GM12878 (cell line): ENCODE data around the gene USH1C. TPM values are rescaled to one million over a fixed set of nuclear protein-coding genes. Genes with fewer than 3 reads are reported as not detected.

Source experiments
- ATAC-seq: fragments of 200-7000 bp; cut with Tn5 transposase; 3 replicates; pipeline ENCODE4 v1.9.1; 2020; ENCODE audit warnings: mild to moderate bottlenecking, moderate library complexity
- BruUV-seq: library from RNA; stranded (reverse); fragments of 400-500 nt; replicated peaks from 2 replicates; lab custom pipeline; 2021; lab: Mats Ljungman, UMichigan
- CTCF ChIA-PET: fragments of 300-600 bp; sonication (Branson Sonifier 250); formaldehyde crosslinking; extraction: SDS; loops from one replicate; lab custom pipeline; 2021; ENCODE audit warnings: inconsistent platforms; lab: Yijun Ruan, JAX
- POLR2A ChIA-PET: fragments of 350-600 bp; formaldehyde crosslinking; extraction: SDS; loops from one replicate; lab custom pipeline; 2021; ENCODE audit warnings: inconsistent platforms; lab: Charles Lee
- RAD21 ChIA-PET: fragments of 300-600 bp; sonication (Branson Sonifier 250); formaldehyde crosslinking; loops from one replicate; lab custom pipeline; 2023; ENCODE audit warnings: antibody characterized with exemption; ENCODE audit not compliant: unreplicated experiment; lab: Charles Lee
- SMC1A ChIA-PET: fragments of 300-600 bp; sonication (Branson Sonifier 250); formaldehyde crosslinking; loops from one replicate; lab custom pipeline; 2023; ENCODE audit not compliant: unreplicated experiment, uncharacterized antibody; lab: Charles Lee
- DNase-seq: peaks from one replicate; pipeline ENCODE4 v3.0.0-alpha.2; 2011; ENCODE audit warnings: low read depth, low spot score
- FAIRE-seq: peaks from 3 replicates; lab custom pipeline; 2011; peaks lifted over from hg19 to GRCh38; lab: Jason Lieb, UNC
- H2AFZ ChIP-seq: 2 replicates; pipeline ENCODE4 v1.6.0; 2011; ENCODE audit warnings: low read depth, low read length, control low read depth; ENCODE audit not compliant: control insufficient read depth
- H3K27ac ChIP-seq: 2 replicates; pipeline ENCODE4 v1.5.1; 2011; ENCODE audit warnings: control low read depth; ENCODE audit not compliant: control insufficient read depth, insufficient read depth
- H3K27me3 ChIP-seq, 2 experiments: replicated peaks in 1 of 2; 2 replicates each; pipeline versions ENCODE4 v1.6.0 to v1.6.1; 2011; ENCODE audit warnings: low read length in 1 of 2; ENCODE audit not compliant: control insufficient read depth in 2 of 2, insufficient read depth in 2 of 2
- H3K36me3 ChIP-seq, 2 experiments: 2 replicates each; pipeline ENCODE4 v1.5.1; 2011; ENCODE audit warnings: low read length in 1 of 2; ENCODE audit not compliant: control insufficient read depth in 2 of 2, insufficient read depth in 2 of 2
- H3K4me1 ChIP-seq: 2 replicates; pipeline ENCODE4 v1.6.1; 2011; ENCODE audit warnings: mild to moderate bottlenecking, low read length, moderate library complexity, mixed read lengths; ENCODE audit not compliant: control insufficient read depth, insufficient read depth
- H3K4me2 ChIP-seq: 2 replicates; pipeline ENCODE4 v1.6.0; 2011; ENCODE audit warnings: control low read depth; ENCODE audit not compliant: control insufficient read depth, insufficient read depth
- H3K4me3 ChIP-seq: fragments of 200-600 bp; sonication (generic); 2 replicates; pipeline ENCODE4 v1.5.1; 2016
- H3K79me2 ChIP-seq: 2 replicates; pipeline ENCODE4 v1.6.0; 2011; ENCODE audit warnings: low read length; ENCODE audit not compliant: control insufficient read depth, insufficient read depth
- H3K9ac ChIP-seq: 2 replicates; pipeline ENCODE4 v1.8.0; 2011; ENCODE audit warnings: low read length, control low read depth, mixed read lengths; ENCODE audit not compliant: control insufficient read depth, insufficient read depth
- H3K9me3 ChIP-seq: replicated peaks from 3 replicates; pipeline ENCODE4 v1.5.1; 2011; ENCODE audit warnings: mild to moderate bottlenecking, low read length; ENCODE audit not compliant: control insufficient read depth, insufficient read depth
- H4K20me1 ChIP-seq: 2 replicates; pipeline ENCODE4 v1.6.0; 2011; ENCODE audit not compliant: control insufficient read depth, insufficient read depth
- BACH1 ChIP-seq: fragments of 450-650 bp; IDR thresholded peaks from 2 replicates; pipeline ENCODE4 v1.6.1; 2017; ENCODE audit warnings: mild to moderate bottlenecking, borderline replicate concordance
- NRF1 ChIP-seq: conservative IDR thresholded peaks from 2 replicates; pipeline ENCODE4 v1.6.1; 2011; ENCODE audit warnings: mild to moderate bottlenecking, low read depth, low read length, improper control_type of control experiment
- PAX5 ChIP-seq: IDR thresholded peaks from 2 replicates; pipeline ENCODE4 v1.6.1; 2011; ENCODE audit warnings: low read depth, low read length, borderline replicate concordance
- POU2F2 ChIP-seq: IDR thresholded peaks from 3 replicates; pipeline ENCODE4 v1.6.1; 2011; ENCODE audit warnings: low read depth, mild to moderate bottlenecking, low read length, borderline replicate concordance
- RB1 ChIP-seq: fragments of 450-650 bp; formaldehyde crosslinking; IDR thresholded peaks from 2 replicates; pipeline ENCODE4 v1.6.1; 2017; ENCODE audit warnings: mild to moderate bottlenecking, borderline replicate concordance
- RFX5 ChIP-seq: IDR thresholded peaks from 2 replicates; pipeline ENCODE4 v1.6.1; 2011; ENCODE audit warnings: low read depth, low read length, improper control_type of control experiment
- RUNX3 ChIP-seq: IDR thresholded peaks from 2 replicates; pipeline ENCODE4 v1.6.1; 2012; ENCODE audit warnings: low read length, inconsistent platforms
- SREBF2 ChIP-seq: IDR thresholded peaks from 2 replicates; pipeline ENCODE4 v1.6.1; 2012; ENCODE audit warnings: mild to moderate bottlenecking, low read length
- ZNF24 ChIP-seq: fragments of 450-650 bp; IDR thresholded peaks from 2 replicates; pipeline ENCODE4 v1.6.1; 2017; ENCODE audit warnings: antibody characterized with exemption, mild to moderate bottlenecking
- WGBS: methylation state at CpG from one replicate; pipeline ENCODE4 v1.1.6; 2016; ENCODE audit warnings: low lambda C conversion rate; ENCODE audit not compliant: insufficient replicate concordance, insufficient coverage; ENCODE audit errors: missing lambda C conversion rate; 5-methylcytosine and 5-hydroxymethylcytosine counted together
- in situ Hi-C: fragments of 300-500 bp; cut with MboI; formaldehyde crosslinking; loops from 9 replicates; pipeline ENCODE4 v1.14.3; 2018; ENCODE audit warnings: mixed read lengths
- intact Hi-C: fragments of 100-400 bp; cut with micrococcal nuclease; formaldehyde crosslinking; loops from one replicate; pipeline ENCODE4 v1.14.2; 2022; ENCODE audit not compliant: unreplicated experiment
- polyA plus RNA-seq, 11 experiments: library from polyadenylated mRNA; depleted of rRNA in 4 of 11; unstranded in 6 of 11; stranded (reverse) in 5 of 11; fragments of >200 nt; fragmentation: Nextera tagmentation in 4 of 11; fragmentation: Illumina TruSeq in 1 of 11; extraction: Ambion mirVana in 4 of 11; extraction: Trizol in 1 of 11; gene quantifications; 1 replicate in 1 of 11; 2 replicates in 10 of 11; pipeline versions ENCODE4 v1.2.1 to v1.2.3, GENCODE V29; 2011 to 2016; ENCODE audit warnings: inconsistent platforms in 2 of 11, missing spikeins in 2 of 11, low read depth in 1 of 11
- total RNA-seq, 4 experiments: library from RNA; depleted of rRNA in 3 of 4; stranded (reverse); fragments of >200 nt in 3 of 4; fragmentation: Illumina TruSeq in 1 of 4; extraction: Trizol in 1 of 4; gene quantifications; 2 replicates each; pipeline versions ENCODE4 v1.2.1 to v1.2.3, GENCODE V29; 2013 to 2021
- TF ChIP-seq, protein P1 (sequence below): fragments of 450-650 bp; IDR thresholded peaks from 2 replicates; pipeline ENCODE4 v1.6.1; 2017; ENCODE audit warnings: mild to moderate bottlenecking
- TF ChIP-seq, protein P2 (sequence below): IDR thresholded peaks from 2 replicates; pipeline ENCODE4 v1.6.1; 2011; ENCODE audit warnings: low read depth, low read length, improper control_type of control experiment, borderline replicate concordance
- TF ChIP-seq, protein P3 (sequence below): fragments of 150-350 bp; IDR thresholded peaks from 2 replicates; pipeline ENCODE4 v1.6.1; 2014; ENCODE audit warnings: mild to moderate bottlenecking, low read depth, low read length

USH1C gene
- total and polyA plus RNA-seq, 10 of the 15 experiments (the other 5 are each of a cell fraction or from before 2014, with no cell fraction given) = not detected

DNA sequence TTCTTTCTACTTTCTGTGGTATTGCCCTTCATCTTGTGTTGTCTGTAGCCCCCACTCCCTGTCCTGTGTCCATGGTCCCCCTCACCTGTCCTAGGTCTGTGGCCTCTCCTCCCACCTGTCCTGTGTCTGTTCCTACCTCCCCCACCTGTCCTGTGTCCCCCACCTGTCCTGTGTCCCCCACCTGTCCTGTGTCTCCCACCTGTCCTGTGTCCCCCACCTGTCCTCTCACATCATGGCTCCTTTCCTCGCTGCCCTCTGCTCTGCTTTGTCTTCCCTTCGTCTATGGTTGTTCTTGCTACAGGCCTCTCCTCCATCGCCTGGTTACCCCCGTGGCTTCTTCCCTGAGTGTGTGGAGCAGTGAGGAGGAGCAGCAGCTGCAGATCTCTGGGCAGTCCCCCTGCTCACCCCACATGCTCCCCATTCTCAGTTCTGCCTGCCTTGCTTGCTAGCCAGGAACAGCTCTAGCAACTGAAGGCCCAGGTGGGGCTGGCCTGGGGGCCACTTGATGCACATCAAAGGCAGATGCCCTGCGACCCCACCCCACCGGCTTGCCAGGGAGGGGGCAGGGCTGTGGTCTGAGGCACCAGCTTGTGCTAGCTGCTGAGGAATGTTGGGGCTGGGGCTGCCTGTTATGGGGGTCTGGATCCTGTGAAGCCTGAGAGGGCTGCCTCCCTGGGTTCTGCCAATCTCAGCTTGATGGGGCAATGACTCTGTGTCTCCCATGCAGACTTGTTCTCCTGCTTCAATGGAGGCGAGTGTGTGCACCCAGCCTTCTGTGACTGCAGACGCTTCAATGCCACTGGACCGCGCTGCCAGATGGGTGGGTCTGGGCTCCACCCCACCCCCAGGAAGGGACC is 8.4 kb upstream of the USH1C start:
- H4K20me1 ChIP-seq = no peaks in the 10 kb centered on the region
- ChIA-PET POLR2A (no interaction called here), CTCF (interaction anchor here (0.6 kb wide), 1 partner anchor 189 kb away, joined by 3 read pairs; no protein-coding TSS in a partner anchor), RAD21 (no interaction called here), SMC1A (no interaction called here)
- no peaks in the 10 kb centered on the region for H3K36me3 ChIP-seq
- no peaks in the 10 kb centered on the region for H3K4me1 ChIP-seq
- intact Hi-C loops = no loop called here
- H3K4me2 ChIP-seq = no peak overlapping the region
- WGBS = 41% methylated on average over 10 of the region's 10 CpGs
- no peak overlapping the region for H3K9ac ChIP-seq
- DNase-seq (no peak), FAIRE-seq (no peak), ATAC-seq (no peak)
- H3K9me3 ChIP-seq = no peaks in the 10 kb centered on the region
- H2AFZ ChIP-seq = no peak overlapping the region
- no peak overlapping the region for H3K27ac ChIP-seq
- no peak for TF ChIP-seq BACH1
- no peak for TF ChIP-seq PAX5
- no peak for TF ChIP-seq SREBF2
- no peak for TF ChIP-seq RB1
- TF ChIP-seq POU2F2 = no peak
- TF ChIP-seq RUNX3 = no peak
- TF ChIP-seq, protein P1, sequence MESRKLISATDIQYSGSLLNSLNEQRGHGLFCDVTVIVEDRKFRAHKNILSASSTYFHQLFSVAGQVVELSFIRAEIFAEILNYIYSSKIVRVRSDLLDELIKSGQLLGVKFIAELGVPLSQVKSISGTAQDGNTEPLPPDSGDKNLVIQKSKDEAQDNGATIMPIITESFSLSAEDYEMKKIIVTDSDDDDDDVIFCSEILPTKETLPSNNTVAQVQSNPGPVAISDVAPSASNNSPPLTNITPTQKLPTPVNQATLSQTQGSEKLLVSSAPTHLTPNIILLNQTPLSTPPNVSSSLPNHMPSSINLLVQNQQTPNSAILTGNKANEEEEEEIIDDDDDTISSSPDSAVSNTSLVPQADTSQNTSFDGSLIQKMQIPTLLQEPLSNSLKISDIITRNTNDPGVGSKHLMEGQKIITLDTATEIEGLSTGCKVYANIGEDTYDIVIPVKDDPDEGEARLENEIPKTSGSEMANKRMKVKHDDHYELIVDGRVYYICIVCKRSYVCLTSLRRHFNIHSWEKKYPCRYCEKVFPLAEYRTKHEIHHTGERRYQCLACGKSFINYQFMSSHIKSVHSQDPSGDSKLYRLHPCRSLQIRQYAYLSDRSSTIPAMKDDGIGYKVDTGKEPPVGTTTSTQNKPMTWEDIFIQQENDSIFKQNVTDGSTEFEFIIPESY = no peak
- TF ChIP-seq NRF1 = no peak
- no peak for TF ChIP-seq RFX5
- TF ChIP-seq, protein P2, sequence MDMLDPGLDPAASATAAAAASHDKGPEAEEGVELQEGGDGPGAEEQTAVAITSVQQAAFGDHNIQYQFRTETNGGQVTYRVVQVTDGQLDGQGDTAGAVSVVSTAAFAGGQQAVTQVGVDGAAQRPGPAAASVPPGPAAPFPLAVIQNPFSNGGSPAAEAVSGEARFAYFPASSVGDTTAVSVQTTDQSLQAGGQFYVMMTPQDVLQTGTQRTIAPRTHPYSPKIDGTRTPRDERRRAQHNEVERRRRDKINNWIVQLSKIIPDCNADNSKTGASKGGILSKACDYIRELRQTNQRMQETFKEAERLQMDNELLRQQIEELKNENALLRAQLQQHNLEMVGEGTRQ = no peak
- no peak for TF ChIP-seq ZNF24
- TF ChIP-seq, protein P3, sequence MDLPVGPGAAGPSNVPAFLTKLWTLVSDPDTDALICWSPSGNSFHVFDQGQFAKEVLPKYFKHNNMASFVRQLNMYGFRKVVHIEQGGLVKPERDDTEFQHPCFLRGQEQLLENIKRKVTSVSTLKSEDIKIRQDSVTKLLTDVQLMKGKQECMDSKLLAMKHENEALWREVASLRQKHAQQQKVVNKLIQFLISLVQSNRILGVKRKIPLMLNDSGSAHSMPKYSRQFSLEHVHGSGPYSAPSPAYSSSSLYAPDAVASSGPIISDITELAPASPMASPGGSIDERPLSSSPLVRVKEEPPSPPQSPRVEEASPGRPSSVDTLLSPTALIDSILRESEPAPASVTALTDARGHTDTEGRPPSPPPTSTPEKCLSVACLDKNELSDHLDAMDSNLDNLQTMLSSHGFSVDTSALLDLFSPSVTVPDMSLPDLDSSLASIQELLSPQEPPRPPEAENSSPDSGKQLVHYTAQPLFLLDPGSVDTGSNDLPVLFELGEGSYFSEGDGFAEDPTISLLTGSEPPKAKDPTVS = no peak
- H3K79me2 ChIP-seq = no peaks in the 10 kb centered on the region
- in situ Hi-C loops = no loop called here
- peaks cover 0 to 2% of the 10 kb centered on the region in 2 experiments; a peak in 3 of 4 replicates for H3K27me3 ChIP-seq
- no peak overlapping the region for H3K4me3 ChIP-seq
- BruUV-seq = no TSS peak
